ENCODE measurements around the gene IL12A.

DNA sequence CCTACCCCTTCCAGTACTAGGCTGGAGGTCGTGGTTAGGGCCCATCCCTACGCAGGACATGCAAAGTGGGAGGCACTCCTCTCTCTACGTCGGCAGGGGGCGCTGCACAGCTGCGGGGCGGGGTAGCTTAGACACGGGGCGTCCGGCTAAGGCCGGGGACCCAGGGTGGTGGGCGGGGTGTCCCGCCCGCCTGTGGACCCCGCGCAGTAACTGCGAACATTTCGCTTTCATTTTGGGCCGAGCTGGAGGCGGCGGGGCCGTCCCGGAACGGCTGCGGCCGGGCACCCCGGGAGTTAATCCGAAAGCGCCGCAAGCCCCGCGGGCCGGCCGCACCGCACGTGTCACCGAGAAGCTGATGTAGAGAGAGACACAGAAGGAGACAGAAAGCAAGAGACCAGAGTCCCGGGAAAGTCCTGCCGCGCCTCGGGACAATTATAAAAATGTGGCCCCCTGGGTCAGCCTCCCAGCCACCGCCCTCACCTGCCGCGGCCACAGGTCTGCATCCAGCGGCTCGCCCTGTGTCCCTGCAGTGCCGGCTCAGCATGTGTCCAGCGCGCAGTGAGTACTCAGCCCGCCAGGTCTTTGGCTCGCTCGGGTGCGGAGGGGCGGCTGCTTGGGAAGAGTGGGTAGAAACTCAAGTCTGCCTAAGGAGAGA is at the start of gene IL12A:
- no peak for TF ChIP-seq POLR2A (IDR thresholded peaks at IDR 0.05)
- TF ChIP-seq, protein P1, sequence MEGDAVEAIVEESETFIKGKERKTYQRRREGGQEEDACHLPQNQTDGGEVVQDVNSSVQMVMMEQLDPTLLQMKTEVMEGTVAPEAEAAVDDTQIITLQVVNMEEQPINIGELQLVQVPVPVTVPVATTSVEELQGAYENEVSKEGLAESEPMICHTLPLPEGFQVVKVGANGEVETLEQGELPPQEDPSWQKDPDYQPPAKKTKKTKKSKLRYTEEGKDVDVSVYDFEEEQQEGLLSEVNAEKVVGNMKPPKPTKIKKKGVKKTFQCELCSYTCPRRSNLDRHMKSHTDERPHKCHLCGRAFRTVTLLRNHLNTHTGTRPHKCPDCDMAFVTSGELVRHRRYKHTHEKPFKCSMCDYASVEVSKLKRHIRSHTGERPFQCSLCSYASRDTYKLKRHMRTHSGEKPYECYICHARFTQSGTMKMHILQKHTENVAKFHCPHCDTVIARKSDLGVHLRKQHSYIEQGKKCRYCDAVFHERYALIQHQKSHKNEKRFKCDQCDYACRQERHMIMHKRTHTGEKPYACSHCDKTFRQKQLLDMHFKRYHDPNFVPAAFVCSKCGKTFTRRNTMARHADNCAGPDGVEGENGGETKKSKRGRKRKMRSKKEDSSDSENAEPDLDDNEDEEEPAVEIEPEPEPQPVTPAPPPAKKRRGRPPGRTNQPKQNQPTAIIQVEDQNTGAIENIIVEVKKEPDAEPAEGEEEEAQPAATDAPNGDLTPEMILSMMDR (IDR thresholded peaks at IDR 0.05 in 4 of 5, conservative IDR thresholded peaks at IDR 0.05 in 1 of 5), result peak; percentile 72 to 95 (median 81)

All from gastrocnemius medialis (tissue), 4 donors.